ENCODE results near the gene WIPF1.
A peak's percentile ranks its signal among the peaks of the same experiment; 100 is the strongest.

Gene WIPF1

GRCh38 chr2:174571669-174572323, 25.8 kb downstream of the WIPF1 start:
- H3K27ac Mint-ChIP-seq: peak overlapping the region; percentile 84 to 93
- peaks cover 97% of the 10 kb centered on the region for H3K36me3 Mint-ChIP-seq (ENCODE audit: insufficient read depth)
- H3K4me3 Mint-ChIP-seq: no peak overlapping the region
- no peaks in the 10 kb centered on the region for H3K9me3 Mint-ChIP-seq
- ATAC-seq (replicated peaks) (no peak), DNase-seq (no peak)
- H3K27me3 Mint-ChIP-seq: no peaks in the 10 kb centered on the region
- peaks cover 39 to 66% of the 10 kb centered on the region in 2 donors for H3K4me1 Mint-ChIP-seq (ENCODE audit: low read depth in 2 of 2)

- H3K4me1 Mint-ChIP-seq (ENCODE audit: low read depth in 2 of 2): peaks cover 37 to 63% of the 10 kb centered on the region in 2 donors
- no peaks in the 10 kb centered on the region for H3K27me3 Mint-ChIP-seq
- DNase-seq (no peak), ATAC-seq (replicated peaks) (no peak)
- H3K27ac Mint-ChIP-seq: peak overlapping the region in 1 of 2 donors; percentile 93
- H3K9me3 Mint-ChIP-seq: no peaks in the 10 kb centered on the region
- H3K4me3 Mint-ChIP-seq: peak overlapping the region in 1 of 2 donors; percentile 17
- peaks cover 97% of the 10 kb centered on the region for H3K36me3 Mint-ChIP-seq (ENCODE audit: insufficient read depth)
Observed at GRCh38 chr2:174570318-174570958, 27.2 kb downstream of the WIPF1 start.

GRCh38 chr2:174569678-174570077, 27.9 kb downstream of the WIPF1 start:
- H3K27ac Mint-ChIP-seq: peak overlapping the region; percentile 58 to 78
- ATAC-seq (replicated peaks): no peak
- peaks cover 36 to 58% of the 10 kb centered on the region in 2 donors for H3K4me1 Mint-ChIP-seq (ENCODE audit: low read depth in 2 of 2)
- H3K4me3 Mint-ChIP-seq: peak overlapping the region in 1 of 2 donors; percentile 30
- no peak for DNase-seq
- H3K36me3 Mint-ChIP-seq (ENCODE audit: insufficient read depth): peaks cover 97% of the 10 kb centered on the region
- H3K27me3 Mint-ChIP-seq: no peaks in the 10 kb centered on the region
- no peaks in the 10 kb centered on the region for H3K9me3 Mint-ChIP-seq

- no peak for DNase-seq
- Mint-ChIP-seq H3K9me3 (no peaks in the 10 kb centered on the region), H3K27ac (peak overlapping the region; percentile 58 to 78), H3K27me3 (no peaks in the 10 kb centered on the region), H3K4me3 (no peak overlapping the region), H3K36me3 (ENCODE audit: insufficient read depth) (peaks cover 97% of the 10 kb centered on the region), H3K4me1 (ENCODE audit: low read depth in 2 of 2) (peaks cover 31 to 51% of the 10 kb centered on the region in 2 donors)
- no peak for ATAC-seq (replicated peaks)
Observed at GRCh38 chr2:174568425-174568824, 29.2 kb downstream of the WIPF1 start.

GRCh38 chr2:174566871-174567270, 30.7 kb downstream of the WIPF1 start:
- Mint-ChIP-seq H3K36me3 (ENCODE audit: insufficient read depth) (peaks cover 97% of the 10 kb centered on the region), H3K4me3 (no peak overlapping the region), H3K27ac (peak overlapping the region; percentile 73 to 75), H3K9me3 (no peaks in the 10 kb centered on the region), H3K27me3 (no peaks in the 10 kb centered on the region), H3K4me1 (ENCODE audit: low read depth in 2 of 2) (peaks cover 21 to 48% of the 10 kb centered on the region in 2 donors)
- DNase-seq: no peak
- no peak for ATAC-seq (replicated peaks)

GRCh38 chr2:174563530-174564282, 33.9 kb downstream of the WIPF1 start:
- H3K27ac Mint-ChIP-seq: peak overlapping the region in 1 of 2 donors; percentile 64
- H3K27me3 Mint-ChIP-seq: no peaks in the 10 kb centered on the region
- DNase-seq: no peak
- peaks cover 11 to 27% of the 10 kb centered on the region in 2 donors for H3K4me1 Mint-ChIP-seq (ENCODE audit: low read depth in 2 of 2)
- H3K36me3 Mint-ChIP-seq (ENCODE audit: insufficient read depth): peaks cover 89% of the 10 kb centered on the region
- ATAC-seq (replicated peaks): no peak
- no peaks in the 10 kb centered on the region for H3K9me3 Mint-ChIP-seq
- no peak overlapping the region for H3K4me3 Mint-ChIP-seq

- Mint-ChIP-seq H3K36me3 (ENCODE audit: insufficient read depth) (peaks cover 86% of the 10 kb centered on the region), H3K4me1 (ENCODE audit: low read depth in 2 of 2) (peaks cover 6 to 19% of the 10 kb centered on the region in 2 donors), H3K4me3 (no peak overlapping the region), H3K27ac (no peak overlapping the region), H3K27me3 (no peaks in the 10 kb centered on the region), H3K9me3 (no peaks in the 10 kb centered on the region)
- ATAC-seq (replicated peaks): no peak
- no peak for DNase-seq
Observed at GRCh38 chr2:174561972-174562370, 35.6 kb downstream of the WIPF1 start.

- Mint-ChIP-seq H3K27me3 (no peaks in the 10 kb centered on the region), H3K36me3 (ENCODE audit: insufficient read depth) (peaks cover 84% of the 10 kb centered on the region), H3K4me3 (no peak overlapping the region), H3K4me1 (ENCODE audit: low read depth in 2 of 2) (peaks cover 6 to 16% of the 10 kb centered on the region in 2 donors), H3K9me3 (no peaks in the 10 kb centered on the region), H3K27ac (peak overlapping the region; percentile 6 to 65)
- DNase-seq: no peak
- ATAC-seq (replicated peaks): no peak
Observed at GRCh38 chr2:174561283-174561971, 36.2 kb downstream of the WIPF1 start.

- Mint-ChIP-seq H3K36me3 (ENCODE audit: insufficient read depth) (peaks cover 80% of the 10 kb centered on the region), H3K4me3 (no peak overlapping the region), H3K9me3 (no peaks in the 10 kb centered on the region), H3K27me3 (no peaks in the 10 kb centered on the region), H3K4me1 (ENCODE audit: low read depth in 2 of 2) (peaks cover 6 to 15% of the 10 kb centered on the region in 2 donors), H3K27ac (peak overlapping the region; percentile 15 to 28)
- ATAC-seq (replicated peaks) (no peak), DNase-seq (no peak)
Observed at GRCh38 chr2:174560737-174561136, 36.9 kb downstream of the WIPF1 start.

GRCh38 chr2:174555998-174556397, 41.6 kb downstream of the WIPF1 start:
- no peak for ATAC-seq (replicated peaks)
- Mint-ChIP-seq H3K4me1 (ENCODE audit: low read depth in 2 of 2) (peaks cover 20 to 31% of the 10 kb centered on the region in 2 donors), H3K27ac (peak overlapping the region; percentile 38 to 89), H3K9me3 (no peaks in the 10 kb centered on the region), H3K36me3 (ENCODE audit: insufficient read depth) (peaks cover 41% of the 10 kb centered on the region), H3K4me3 (no peak overlapping the region), H3K27me3 (no peaks in the 10 kb centered on the region)
- no peak for DNase-seq

GRCh38 chr2:174554529-174555150, 43.0 kb downstream of the WIPF1 start:
- no peak for DNase-seq
- H3K27me3 Mint-ChIP-seq: no peaks in the 10 kb centered on the region
- no peaks in the 10 kb centered on the region for H3K9me3 Mint-ChIP-seq
- peaks cover 22 to 30% of the 10 kb centered on the region in 2 donors for H3K4me1 Mint-ChIP-seq (ENCODE audit: low read depth in 2 of 2)
- peak overlapping the region; percentile 86 to 89 for H3K27ac Mint-ChIP-seq
- ATAC-seq (replicated peaks): peak; percentile 69
- peak overlapping the region; percentile 54 to 61 for H3K4me3 Mint-ChIP-seq
- peaks cover 30% of the 10 kb centered on the region for H3K36me3 Mint-ChIP-seq (ENCODE audit: insufficient read depth)

- Mint-ChIP-seq H3K4me1 (ENCODE audit: low read depth in 2 of 2) (peaks cover 22 to 30% of the 10 kb centered on the region in 2 donors), H3K9me3 (no peaks in the 10 kb centered on the region), H3K27ac (peak overlapping the region; percentile 86 to 89), H3K4me3 (peak overlapping the region; percentile 54 to 61), H3K27me3 (no peaks in the 10 kb centered on the region), H3K36me3 (ENCODE audit: insufficient read depth) (peaks cover 27% of the 10 kb centered on the region)
- ATAC-seq (replicated peaks) (peak; percentile 83), DNase-seq (peak; percentile 25 to 32 (median 31))
Observed at GRCh38 chr2:174553811-174554493, 43.7 kb downstream of the WIPF1 start.

All from effector memory CD8-positive, alpha-beta T cell (primary cell).